Stimulated activated CD4-positive, alpha-beta T cell treated with anti-CD3 and anti-CD28 coated beads, Interleukin-4, amount 100 ng/mL, for 48 hours (primary cell): ENCODE measurements around the gene RUFY1.

Experiments
- DNase-seq, 2 donors: peaks; one replicate each; pipeline ENCODE4 v3.0.0-alpha.2; 2020; ENCODE audit warnings: low read depth in 2 of 2

Gene RUFY1

DNA sequence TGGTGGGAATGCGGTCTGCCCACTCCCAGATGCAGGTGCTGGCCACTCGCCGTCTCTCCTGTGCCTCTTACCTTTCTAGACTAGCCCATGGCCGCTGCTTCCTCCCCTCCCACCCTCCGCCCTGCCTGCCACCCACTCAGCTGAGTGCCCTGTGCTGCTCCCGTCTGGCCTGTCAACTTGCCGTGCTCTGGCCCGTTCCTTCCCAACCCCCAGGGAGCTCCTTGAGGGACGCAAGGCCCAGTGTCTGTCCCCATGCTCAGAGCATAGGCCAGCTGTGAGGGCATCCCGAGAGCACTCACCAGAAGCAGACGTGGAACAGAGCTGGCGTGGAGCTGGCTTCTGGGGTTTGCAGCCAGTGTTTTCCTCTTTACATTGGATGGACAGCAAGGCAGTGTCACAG lies 53.0 kb downstream of the RUFY1 start:
- no peak for DNase-seq

DNA sequence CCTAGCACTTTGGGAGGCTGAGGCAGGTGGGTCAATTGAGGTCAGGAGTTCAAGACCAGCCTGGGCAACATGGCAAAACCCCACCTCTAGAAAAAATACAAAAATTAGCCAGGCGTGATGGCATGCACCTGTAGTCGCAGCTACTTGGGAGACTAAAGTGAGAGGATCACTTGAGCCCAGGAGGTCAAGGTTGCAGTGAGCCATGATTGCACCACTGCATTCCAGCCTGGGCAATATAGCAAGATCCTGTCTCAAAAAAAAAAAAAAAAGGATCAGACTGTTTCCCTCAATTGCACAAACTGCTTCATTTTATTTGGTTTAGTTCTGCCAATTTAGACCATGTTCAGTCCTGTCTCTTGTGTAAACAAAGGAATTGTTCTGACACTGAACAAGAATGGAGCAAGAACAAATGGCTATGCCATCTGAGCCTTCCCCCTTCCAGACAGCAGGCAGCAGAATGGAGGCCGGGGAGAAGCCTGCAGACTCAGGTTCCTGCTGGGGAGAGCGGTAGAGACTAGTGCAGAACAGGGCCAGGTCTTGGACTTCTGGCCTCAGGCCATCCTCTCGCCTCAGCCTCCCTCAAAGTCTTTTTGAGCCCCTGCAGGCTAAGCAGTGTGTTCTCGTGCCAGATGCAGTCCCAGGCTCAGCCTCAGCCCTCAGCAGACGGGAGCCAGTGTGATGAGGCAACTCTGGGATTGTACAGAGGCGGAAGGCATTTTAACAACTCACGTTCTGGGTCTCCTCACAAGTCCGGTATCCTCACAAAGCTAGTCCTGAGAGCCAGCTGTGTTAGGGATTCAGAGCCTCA lies 54.9 kb downstream of the RUFY1 start:
- DNase-seq: no peak

DNA sequence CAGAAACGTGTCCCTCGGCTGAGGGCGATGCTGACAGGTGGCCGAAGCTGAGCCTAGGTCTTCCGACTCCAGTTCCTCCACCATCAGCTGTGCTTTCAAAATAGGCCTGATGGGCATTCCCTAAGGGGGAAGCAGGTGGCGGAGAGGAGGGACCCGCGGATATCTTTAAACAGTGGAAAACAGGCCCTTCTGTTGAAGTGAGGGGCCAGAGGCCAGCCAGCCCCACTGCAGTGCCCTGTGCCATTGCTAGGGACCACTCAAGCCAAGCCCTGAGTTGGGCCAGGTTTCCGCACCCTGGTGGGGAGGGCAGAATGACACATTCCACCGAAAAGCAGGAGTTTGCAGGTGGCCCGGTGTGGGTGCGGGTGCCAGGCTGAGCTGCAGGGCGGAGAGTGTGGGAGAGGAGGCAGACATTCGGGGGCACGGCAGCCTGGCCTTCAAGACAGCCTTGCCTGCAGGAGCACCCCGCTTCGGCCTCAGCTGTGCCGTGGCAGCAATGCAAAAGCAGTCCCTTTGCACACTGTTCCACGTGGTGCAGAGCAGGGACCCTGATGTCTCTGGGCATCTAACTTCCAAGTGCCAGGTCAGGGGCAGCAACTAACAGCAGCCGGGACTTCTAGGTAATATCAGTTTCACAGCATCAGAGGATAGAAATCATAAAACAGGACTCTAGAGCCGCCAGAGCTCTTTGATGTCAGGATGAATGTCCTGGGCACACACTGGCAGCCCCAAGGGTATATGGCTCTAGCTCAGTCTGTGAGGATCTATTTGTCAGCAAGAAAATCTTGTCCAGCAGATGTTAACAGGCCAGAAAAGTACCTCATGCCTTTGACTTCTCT lies 55.9 kb downstream of the RUFY1 start:
- DNase-seq: no peak

DNA sequence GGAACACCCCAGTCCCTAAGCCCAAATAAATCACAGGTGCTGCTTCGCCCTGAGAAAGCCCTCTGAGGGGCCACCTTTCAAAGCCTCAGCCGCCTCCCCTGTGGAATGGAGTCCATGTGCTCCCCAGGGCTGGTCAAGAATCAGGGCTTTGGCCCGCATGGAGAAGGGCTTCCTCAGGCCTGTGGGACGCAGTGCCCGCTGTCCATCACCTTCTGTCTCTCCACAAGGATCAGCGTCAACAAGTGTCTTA lies 56.5 kb downstream of the RUFY1 start:
- no peak for DNase-seq

DNA sequence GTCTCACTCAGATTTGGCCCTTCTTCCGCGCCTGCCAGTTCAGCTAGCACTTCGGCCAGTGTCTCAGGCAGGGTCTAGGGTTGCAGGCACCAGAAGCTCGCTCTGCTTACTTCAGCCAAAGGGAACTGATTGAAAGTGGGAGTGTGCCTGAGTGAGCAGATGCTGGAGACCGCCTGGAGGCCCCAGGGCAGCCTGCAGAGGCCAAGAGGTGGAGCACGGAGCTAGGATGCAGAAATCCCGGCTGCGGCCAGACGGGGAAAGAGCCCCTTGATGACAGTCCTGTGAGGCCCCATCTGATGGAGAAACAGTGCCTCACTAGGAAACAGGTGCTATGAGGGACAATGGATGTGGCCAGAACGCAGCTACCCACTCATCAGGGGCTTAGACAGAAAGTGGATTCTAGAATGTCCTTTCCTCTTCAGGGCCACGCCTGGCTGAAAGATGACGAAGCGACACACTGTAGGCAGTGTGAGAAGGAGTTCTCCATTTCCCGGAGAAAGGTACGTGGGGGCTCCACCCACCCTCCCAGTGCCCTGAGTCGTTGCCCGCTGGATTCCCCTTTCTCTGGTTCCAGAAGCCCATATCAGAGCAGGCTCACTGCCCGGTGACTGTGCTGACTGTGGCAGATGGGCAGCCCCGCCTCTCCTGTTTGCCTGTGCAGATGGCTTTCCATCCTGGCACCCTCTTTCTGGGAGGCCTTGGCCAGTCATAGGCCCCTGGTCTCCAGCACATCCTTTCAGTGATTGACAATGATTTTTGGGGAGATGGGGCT lies 57.0 kb downstream of the RUFY1 start:
- DNase-seq: no peak

DNA sequence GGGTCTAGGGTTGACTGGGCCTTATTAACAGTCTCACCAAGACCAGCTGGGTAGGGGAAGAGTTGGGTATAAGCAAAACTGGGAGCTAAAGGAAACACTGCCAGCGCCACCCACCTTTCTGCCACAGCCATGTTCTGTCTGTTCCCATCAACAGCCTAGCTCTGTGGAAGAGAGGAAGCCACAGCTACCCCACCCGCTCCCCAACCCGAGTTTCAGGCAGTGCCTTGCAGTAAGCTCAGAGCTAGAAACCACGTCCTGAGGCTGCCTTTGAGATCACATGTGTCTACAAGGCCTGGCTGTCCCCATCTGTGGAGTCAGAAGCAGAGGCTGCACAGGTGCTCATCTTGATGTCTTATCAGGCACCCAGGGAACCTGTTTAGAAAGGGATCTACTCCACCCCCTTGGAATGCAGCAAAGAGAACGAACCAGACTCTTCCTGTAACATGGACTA lies 57.8 kb downstream of the RUFY1 start:
- no peak for DNase-seq

DNA sequence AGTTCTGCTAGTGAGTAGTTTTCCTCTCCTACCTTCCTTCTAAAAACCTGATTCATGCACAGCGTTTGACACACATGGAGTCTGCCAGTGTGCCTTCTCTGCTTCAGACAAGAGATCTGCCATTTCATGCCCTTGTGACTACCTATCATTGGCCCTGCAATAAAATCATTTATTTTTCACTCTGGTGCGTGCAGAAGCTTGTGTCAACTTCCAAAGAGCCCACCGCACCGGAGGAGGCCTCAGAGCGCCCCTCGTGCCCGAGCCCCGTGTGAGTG lies 59.4 kb downstream of the RUFY1 start:
- DNase-seq: no peak

DNA sequence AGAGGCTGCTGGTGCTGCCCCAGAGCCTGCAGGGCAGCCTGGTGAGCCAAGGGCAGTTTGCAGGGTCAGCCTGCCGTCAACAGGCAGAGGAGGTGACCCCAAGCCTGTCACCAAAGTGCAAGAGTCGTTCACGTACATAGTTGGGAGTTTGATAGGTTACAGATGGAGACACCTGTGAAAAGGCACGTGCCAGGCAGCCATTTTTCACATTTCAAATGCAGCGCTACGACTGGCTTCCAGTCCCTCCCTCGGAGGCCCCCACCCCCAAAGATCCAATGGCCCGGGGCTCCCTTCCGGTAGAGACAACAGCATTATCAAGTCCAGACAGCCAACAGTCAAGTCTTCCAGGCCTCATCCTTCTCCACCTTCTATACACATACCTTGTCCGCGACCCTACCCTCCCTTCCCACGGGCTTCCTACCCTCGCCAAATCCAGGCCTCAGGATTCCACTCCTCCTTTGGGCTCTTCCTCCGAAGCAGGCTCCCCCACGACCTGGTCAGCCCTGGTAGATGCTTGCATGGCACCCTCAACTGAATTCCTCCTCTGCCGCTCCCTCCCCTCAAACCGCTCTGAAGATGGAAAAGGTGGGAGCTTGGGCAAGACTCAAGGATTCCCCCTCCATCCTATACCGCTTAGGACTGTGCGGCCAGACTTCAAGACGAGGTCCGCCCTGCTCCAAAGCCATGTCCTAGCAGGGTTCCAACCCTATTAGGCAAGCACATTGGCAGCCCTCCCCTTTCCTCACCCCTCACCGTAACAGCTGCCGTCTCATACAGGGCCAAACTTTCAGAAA lies 60.0 kb downstream of the RUFY1 start:
- no peak for DNase-seq

DNA sequence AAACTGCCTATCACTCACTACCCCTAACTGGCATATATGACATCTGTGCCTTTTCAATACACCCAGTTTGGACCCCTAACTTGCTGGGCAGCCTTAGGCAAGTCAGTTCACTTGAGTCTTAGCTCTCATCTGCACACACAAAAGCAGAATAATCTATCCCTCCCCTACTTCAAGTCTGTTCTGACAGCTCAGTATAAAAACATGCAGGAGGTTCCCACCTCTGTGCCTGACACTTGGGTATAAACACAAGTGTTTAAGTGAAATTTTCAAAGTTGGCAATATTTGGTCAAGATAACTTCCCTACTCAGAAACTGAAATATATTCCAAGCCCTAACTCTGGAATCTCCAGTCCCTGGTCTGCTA lies 60.5 kb downstream of the RUFY1 start:
- no peak for DNase-seq

DNA sequence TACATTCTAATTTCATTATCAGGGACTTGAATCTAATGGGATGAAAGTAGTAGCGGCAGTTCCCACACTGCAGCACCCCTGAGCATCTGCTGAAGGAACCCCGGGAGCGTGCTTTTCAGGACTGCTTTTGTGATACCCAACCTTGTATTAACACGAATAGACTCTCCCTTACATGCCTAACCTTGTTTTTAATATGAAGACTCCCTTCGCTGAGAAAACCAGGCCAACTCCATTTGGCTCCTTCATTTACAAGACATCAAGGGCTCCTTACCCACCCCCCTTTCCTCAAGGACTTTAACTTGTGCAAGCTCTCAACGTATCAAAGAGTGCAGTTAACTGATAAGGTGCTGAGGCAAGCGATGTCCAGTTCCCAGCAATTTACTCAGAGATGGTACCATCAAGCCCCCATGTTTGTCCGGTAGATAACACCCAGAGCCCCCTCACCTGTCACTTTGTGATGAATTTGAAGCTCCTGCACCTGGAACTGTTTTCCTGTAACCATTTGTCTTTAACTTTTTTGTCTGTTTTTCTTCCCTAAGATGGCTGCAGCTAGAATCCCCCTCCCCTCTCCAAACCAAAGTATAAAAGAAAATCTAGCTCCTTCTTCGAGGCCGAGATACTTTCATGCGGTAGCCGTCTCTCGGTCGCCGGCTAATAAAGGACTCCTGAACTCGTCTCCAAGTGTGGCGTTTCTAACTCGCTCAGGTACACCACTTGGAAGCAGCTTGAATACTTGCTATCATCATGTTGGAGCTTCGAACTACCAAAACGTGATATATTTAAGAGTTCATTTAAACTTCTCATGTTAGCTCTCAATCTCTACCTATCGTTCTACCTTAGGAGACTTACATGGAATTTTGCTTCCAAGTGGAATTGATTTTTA lies 62.5 kb downstream of the RUFY1 start:
- DNase-seq: no peak

DNA sequence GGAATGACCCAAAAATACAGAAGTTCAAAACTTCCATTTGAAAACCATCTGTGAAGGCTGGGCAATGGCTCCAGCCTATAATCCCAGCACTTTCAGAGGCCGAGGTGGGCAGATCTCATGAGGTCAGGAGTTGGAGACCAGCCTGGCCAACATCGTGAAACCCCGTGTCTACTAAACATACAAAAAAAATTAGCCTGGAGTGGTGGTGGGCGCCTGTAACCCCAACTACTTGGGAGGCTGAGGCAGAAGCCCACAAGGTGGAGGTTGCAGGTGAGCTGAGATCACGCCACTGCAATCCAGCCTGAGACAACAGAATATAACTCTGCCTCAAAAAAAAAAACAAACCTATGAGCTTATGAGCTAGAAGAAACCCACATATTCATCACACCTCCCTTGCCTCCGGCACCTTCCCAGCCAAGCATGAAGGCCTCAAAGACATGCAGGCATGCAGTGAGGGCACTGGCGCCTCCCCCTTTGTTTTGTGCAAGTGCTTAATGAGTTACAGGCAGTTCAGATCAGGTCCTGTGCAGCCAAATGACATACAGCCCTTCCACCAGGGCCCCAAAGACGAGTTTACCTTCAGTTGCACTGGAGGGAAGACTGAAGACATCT lies 63.2 kb downstream of the RUFY1 start:
- DNase-seq: no peak

DNA sequence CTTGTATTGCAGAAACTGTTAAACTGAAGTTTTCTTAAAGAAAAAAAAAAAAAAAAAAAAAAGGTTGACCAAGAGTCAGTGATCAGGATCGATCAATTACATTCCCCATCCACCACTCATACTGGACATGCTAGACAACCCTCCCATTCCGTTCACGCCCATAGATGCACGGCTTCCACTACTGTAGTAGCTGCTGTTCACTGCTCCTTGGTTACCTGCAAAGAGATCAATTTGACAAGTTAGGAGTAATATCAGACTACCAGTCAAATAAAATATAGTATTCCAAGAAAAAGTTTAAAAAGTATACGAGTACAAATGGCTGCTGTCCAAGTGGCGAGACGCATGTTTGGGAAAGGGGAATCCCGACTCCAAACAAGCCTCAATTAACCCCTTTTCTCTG lies 64.4 kb downstream of the RUFY1 start:
- DNase-seq: no peak

DNA sequence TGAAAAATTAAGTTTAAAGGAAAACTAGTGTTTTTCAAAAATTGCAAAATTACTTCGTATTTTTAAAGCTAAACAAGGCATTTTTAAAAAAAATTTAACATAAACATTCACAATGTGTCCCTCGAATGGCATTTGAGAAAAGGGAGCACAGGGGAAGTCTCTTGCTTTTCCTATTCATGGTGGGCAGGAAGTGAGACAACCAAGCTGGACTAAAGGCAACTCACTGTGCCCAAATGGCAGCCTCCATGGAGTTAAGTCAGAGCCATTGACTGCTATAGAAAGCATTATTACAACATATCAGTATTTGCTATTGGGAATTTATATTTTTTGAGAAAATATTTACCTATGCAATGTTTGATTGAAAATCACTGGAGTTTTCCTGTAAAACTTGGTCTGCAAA lies 64.8 kb downstream of the RUFY1 start:
- no peak for DNase-seq

DNA sequence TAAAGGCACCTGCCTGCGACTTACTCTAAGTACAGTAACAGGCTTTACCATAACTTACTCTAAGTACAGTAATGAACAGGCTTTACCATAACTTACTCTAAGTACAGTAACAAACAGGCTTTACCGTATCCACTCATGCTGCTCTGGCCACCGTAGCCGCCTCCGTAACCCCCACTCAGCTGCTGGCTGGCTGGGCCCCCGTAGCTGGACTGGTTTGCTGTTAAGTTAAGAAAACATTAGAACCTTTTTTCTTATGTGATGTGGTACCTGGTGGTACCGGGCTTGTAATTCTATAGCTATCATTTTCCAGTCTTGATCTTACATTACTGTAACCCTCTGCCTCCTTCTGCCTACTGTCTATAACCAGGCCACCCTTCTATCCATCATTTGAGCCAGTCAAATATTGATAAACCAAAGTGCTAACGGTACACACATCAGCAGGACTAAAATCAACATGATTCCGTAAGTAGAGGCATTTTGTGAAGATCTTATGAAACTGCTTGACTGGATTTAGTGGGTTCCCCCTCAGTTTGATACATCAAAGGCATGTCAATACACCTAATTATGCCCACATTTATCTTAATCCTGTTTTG lies 65.7 kb downstream of the RUFY1 start:
- DNase-seq: no peak

DNA sequence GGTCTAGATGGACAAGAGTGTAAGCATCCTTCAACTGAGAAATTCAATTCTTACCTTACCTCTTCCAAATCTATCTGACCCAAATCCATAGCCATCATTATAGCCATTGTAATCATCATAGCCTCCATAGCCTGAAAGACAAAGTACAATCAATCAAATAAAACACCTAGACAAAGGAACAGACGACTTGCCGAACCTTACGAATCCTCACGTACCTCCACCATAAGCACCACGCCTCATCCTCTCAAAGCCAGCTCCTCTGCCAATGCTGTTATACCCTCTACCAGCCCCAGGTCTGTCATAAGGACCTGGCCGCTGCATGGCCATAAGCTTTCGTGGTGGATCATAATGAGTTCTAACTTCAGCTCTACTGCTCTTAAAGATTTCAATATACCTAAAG lies 67.6 kb downstream of the RUFY1 start:
- no peak for DNase-seq

DNA sequence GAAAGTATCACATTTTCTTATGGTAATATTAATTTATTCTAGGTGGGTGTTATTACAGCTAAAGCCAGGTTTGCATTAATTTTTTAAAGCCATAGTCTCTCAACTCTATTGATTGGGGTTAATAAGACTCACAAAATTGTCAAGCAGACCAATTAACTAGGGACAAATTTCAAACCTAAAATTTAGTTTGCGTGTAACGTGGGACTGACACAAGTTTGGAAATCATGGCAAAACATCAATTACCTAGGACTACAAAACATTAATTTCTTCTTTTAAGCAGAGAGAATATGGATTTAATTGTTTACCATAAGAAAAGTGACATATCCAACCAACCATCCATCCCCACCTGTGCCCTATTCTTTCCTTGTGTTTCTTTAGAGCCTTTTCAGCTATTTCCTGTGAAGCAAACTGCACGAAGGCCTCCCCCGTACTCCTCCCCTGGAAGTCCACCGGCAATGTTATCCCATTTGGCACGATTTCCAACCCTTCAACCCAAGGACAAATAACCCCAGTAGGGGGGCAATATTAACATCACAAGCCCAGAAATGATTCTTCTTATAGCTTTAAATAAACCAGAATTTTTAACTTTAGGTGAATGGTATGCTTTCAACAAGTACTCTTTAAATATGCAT lies 68.7 kb downstream of the RUFY1 start:
- DNase-seq: no peak

DNA sequence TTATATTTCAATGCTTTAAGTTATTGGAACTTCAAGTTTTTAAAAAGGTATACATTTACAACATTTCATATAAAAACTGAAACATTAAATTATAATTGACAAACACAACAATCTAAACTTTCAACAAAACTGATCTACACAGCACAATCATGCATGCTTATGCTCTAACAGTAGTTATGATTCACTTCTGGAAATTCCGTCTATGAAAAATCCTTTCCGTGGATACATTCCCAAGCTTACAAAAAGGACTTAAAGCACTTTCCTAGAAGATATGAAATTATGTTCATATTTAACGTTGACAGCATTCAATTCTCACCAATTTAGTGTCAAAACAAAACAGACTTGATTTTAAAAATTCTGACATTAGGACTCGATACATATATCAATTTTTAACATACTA lies 69.4 kb downstream of the RUFY1 start:
- DNase-seq: no peak

DNA sequence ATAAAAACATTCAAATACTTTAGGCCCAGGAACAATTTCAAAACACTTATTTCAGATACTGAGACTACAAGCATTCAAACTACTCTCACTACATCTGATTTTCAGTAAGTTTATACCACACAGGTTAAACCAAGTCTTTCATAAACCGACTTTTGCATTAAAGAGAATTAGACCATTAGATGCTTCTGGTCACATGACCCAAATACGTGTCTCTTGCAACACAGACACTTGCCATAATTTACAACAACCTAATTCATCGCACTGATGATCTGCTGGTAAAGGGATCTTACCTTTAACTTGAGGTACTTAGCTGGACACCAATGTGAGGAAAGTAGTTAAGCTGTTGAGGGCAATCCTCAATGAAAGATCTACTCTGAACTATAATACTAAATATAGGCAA lies 69.9 kb downstream of the RUFY1 start:
- no peak for DNase-seq

DNA sequence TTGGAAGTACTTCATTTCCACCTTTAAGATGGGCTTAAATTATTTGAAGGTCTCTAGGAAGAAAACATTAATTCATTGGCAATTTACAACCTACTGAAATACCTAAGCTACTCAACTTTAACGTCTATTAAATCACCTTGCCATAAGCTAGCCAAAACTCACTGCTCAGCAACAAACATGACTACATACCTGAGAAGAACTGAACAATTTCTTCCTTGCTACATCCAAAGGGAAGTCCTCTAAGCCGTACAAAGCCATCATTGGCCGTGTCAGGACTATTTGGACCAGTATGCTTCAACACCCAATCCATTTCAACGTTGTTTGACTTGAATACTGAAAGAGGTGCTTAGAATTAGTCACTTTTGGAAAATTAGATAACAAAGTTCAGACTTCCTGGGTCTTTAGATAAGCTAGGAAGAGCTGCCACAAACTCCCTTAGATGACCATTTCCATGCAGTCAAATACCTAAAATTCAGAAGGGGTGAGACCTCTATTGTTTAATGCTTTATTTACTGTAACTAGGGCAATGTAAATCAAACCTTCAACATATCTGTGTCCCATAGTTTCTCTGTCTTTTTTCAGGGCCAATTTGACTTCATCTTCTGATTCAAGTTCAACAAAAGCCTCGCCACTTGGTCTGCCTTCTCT lies 70.5 kb downstream of the RUFY1 start:
- DNase-seq: no peak
